Osteoblast (primary cell): ENCODE data around the gene KCNH6. TPM values are rescaled to one million over a fixed set of nuclear protein-coding genes. Genes with fewer than 3 reads are reported as not detected.

Experiments
- DNase-seq: peaks from one replicate; pipeline ENCODE4 v3.0.0; 2011; ENCODE audit warnings: low spot score, mixed read lengths; ENCODE audit not compliant: insufficient read length; ENCODE audit errors: missing footprints
- H2AFZ ChIP-seq: 2 replicates; pipeline ENCODE4 v1.6.0; 2011; ENCODE audit warnings: mild to moderate bottlenecking, low read length
- H3K27ac ChIP-seq: 2 replicates; pipeline ENCODE4 v1.5.1; 2011; ENCODE audit warnings: mild to moderate bottlenecking, low read depth, low read length, moderate library complexity
- H3K27me3 ChIP-seq: 2 replicates; pipeline ENCODE4 v1.6.0; 2012; ENCODE audit warnings: mild to moderate bottlenecking, control low read depth, inconsistent platforms, low read length, moderate library complexity; ENCODE audit not compliant: insufficient read depth
- H3K36me3 ChIP-seq: 2 replicates; pipeline ENCODE4 v1.5.1; 2011; ENCODE audit warnings: mild to moderate bottlenecking, low read length, control low read depth, moderate library complexity; ENCODE audit not compliant: insufficient read depth
- H3K4me1 ChIP-seq: 2 replicates; pipeline ENCODE4 v1.5.1; 2011; ENCODE audit warnings: mild to moderate bottlenecking, low read length, control low read depth, moderate library complexity; ENCODE audit not compliant: insufficient read depth
- H3K4me2 ChIP-seq: 2 replicates; pipeline ENCODE4 v1.6.0; 2011; ENCODE audit warnings: mild to moderate bottlenecking, low read length; ENCODE audit not compliant: insufficient read depth
- H3K4me3 ChIP-seq: fragments of 200-600 bp; sonication (generic); 3 replicates; pipeline ENCODE4 v1.5.1; 2012; ENCODE audit warnings: mild to moderate bottlenecking, low read length, inconsistent platforms; ENCODE audit not compliant: insufficient read depth
- H3K79me2 ChIP-seq: 2 replicates; pipeline ENCODE4 v1.6.0; 2012; ENCODE audit warnings: mild to moderate bottlenecking, low read length, control low read depth, inconsistent platforms; ENCODE audit not compliant: insufficient read depth
- H3K9me3 ChIP-seq: 2 replicates; pipeline ENCODE4 v1.5.1; 2011; ENCODE audit warnings: low read depth, low read length, control low read depth
- H4K20me1 ChIP-seq: 2 replicates; pipeline ENCODE4 v1.6.0; 2012; ENCODE audit warnings: mild to moderate bottlenecking, low read length, control low read depth; ENCODE audit not compliant: insufficient read depth
- CTCF ChIP-seq: IDR thresholded peaks from 2 replicates; pipeline ENCODE4 v1.5.1; 2011; ENCODE audit warnings: mild to moderate bottlenecking, low read depth, low read length, moderate library complexity; ENCODE audit errors: extremely low read depth
- total RNA-seq: library from RNA; depleted of rRNA; stranded (reverse); fragments of >200 nt; gene quantifications from 2 replicates; pipeline ENCODE4 v1.2.3, GENCODE V29; 2012

KCNH6 gene
- total RNA-seq, 1 donor: not detected

DNA sequence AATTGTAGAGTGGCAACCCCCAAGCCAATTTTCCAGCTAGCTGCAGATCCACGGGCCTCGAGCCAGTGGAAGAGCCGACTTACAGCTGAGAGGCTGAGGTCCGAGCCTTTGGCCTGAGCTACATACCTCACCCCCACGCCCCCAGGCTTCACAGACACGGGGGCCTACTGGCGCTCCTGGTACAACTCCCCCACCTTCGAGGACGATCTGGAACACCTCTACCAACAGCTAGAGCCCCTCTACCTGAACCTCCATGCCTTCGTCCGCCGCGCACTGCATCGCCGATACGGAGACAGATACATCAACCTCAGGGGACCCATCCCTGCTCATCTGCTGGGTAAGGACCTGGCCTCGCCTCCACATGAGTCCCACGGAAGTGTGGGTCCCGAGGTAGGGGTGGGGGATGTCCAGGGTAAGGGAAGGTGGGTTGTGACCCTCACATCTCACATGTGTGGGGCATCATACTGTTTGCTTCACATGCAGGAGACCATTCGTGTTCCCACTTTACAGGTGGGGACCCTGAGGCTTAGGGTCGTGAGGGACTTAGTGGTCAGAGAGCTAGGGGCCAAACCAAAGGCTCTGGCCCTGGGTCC lies 42.9 kb upstream of the KCNH6 start:
- peak; percentile 72 for DNase-seq
- Histone ChIP-seq H4K20me1 (no peaks in the 10 kb centered on the region), H3K4me1 (peaks cover 12% of the 10 kb centered on the region), H3K4me2 (no peak overlapping the region), H3K79me2 (no peaks in the 10 kb centered on the region), H2AFZ (no peak overlapping the region), H3K4me3 (no peak overlapping the region), H3K27ac (no peak overlapping the region), H3K36me3 (no peaks in the 10 kb centered on the region), H3K9me3 (no peaks in the 10 kb centered on the region), H3K27me3 (peaks cover 19% of the 10 kb centered on the region)
- no peak for TF ChIP-seq CTCF

- H4K20me1 ChIP-seq: no peaks in the 10 kb centered on the region
- no peak overlapping the region for H3K4me3 ChIP-seq
- peaks cover 12% of the 10 kb centered on the region for H3K4me1 ChIP-seq
- H2AFZ ChIP-seq: no peak overlapping the region
- peaks cover 13% of the 10 kb centered on the region for H3K27me3 ChIP-seq
- H3K27ac ChIP-seq: no peak overlapping the region
- H3K4me2 ChIP-seq: no peak overlapping the region
- no peak for TF ChIP-seq CTCF
- no peaks in the 10 kb centered on the region for H3K36me3 ChIP-seq
- no peaks in the 10 kb centered on the region for H3K9me3 ChIP-seq
- no peaks in the 10 kb centered on the region for H3K79me2 ChIP-seq
- peak; percentile 79 for DNase-seq
These were observed 42.2 kb upstream of the KCNH6 start for GRCh38 chr17:63480826-63481487.

GRCh38 chr17:63481488-63481870 lies 41.7 kb upstream of the KCNH6 start:
- H3K27ac ChIP-seq: no peak overlapping the region
- no peaks in the 10 kb centered on the region for H3K9me3 ChIP-seq
- H3K27me3 ChIP-seq: peaks cover 10% of the 10 kb centered on the region
- no peak overlapping the region for H3K4me3 ChIP-seq
- H3K79me2 ChIP-seq: no peaks in the 10 kb centered on the region
- H3K4me2 ChIP-seq: no peak overlapping the region
- DNase-seq: peak; percentile 65
- peaks cover 12% of the 10 kb centered on the region for H3K4me1 ChIP-seq
- H3K36me3 ChIP-seq: no peaks in the 10 kb centered on the region
- TF ChIP-seq CTCF: no peak
- no peak overlapping the region for H2AFZ ChIP-seq
- no peaks in the 10 kb centered on the region for H4K20me1 ChIP-seq

DNA sequence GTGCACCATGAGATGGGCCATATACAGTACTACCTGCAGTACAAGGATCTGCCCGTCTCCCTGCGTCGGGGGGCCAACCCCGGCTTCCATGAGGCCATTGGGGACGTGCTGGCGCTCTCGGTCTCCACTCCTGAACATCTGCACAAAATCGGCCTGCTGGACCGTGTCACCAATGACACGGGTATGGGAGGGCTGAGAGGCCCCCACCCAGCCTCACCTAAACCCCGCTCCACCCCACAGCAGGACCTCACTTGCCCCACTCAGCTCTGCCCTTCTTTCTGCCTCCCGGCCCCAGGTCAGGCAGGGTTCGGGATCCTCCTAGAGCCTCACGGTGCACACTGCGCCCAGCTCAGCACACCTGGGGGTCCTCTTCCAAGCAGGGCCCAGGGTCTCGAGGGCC lies 40.6 kb upstream of the KCNH6 start:
- no peak overlapping the region for H2AFZ ChIP-seq
- no peaks in the 10 kb centered on the region for H3K36me3 ChIP-seq
- no peak overlapping the region for H3K4me3 ChIP-seq
- no peaks in the 10 kb centered on the region for H4K20me1 ChIP-seq
- no peaks in the 10 kb centered on the region for H3K79me2 ChIP-seq
- peaks cover 8% of the 10 kb centered on the region for H3K27me3 ChIP-seq
- no peaks in the 10 kb centered on the region for H3K9me3 ChIP-seq
- TF ChIP-seq CTCF: no peak
- DNase-seq: no peak
- no peak overlapping the region for H3K27ac ChIP-seq
- peaks cover 12% of the 10 kb centered on the region for H3K4me1 ChIP-seq
- no peak overlapping the region for H3K4me2 ChIP-seq
